Measurements from ENCODE around the gene IRGQ.
A peak's percentile ranks its signal among the peaks of the same experiment; 100 is the strongest.
"Not testable (repeated sequence)": the region's sequence is repeated elsewhere in the genome, so short reads cannot be mapped to it uniquely, and the experiment has no call there.

The IRGQ gene

DNA sequence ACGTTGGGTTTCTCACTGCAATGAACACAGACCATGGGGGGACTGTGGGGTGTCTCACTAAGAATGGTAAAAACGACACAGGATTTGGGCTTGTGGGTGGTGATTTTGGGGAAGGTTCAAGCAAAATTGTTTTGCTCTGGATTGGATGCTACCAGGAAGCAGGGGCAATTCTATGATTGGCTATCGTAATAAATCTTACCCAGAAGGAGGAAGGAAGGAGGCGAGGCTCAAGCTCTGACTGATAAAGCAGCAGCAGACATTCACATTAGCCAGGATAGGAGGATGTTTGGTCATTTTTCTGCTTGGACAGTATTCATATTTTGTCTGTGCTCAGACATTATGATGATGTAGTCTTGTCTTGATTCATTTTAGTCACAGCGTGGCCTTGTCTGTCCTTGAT, 1.9 kb upstream of the IRGQ start:
- no peak for DNase-seq

DNA sequence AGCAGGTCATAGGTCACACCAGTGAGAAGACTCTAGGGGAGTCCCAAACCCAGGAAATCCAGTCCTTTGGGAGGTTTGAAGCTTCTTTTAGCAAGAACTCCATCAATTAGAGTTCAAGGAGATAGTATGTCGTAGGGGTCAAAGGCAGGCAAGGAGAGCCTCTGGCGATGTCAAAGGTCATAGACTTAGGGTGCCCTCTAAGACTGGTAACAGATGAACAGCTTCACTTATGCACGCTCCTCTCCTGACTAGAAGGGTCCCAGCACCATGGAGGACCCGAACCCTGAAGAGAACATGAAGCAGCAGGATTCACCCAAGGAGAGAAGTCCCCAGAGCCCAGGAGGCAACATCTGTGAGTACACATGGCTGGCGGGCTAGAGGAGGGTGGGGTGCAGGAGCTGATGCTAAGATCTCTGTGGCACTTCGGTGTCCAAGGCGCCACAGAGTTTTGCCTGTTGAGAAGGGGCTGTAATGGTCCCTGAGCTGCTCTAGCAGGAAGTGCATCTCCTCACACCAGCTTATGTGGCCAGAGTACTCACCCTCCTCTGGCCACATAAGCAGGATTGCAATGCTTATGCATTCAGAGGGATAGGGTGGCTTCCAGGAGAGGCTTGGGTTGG, 1.0 kb upstream of the IRGQ start:
- no peak for DNase-seq

DNA sequence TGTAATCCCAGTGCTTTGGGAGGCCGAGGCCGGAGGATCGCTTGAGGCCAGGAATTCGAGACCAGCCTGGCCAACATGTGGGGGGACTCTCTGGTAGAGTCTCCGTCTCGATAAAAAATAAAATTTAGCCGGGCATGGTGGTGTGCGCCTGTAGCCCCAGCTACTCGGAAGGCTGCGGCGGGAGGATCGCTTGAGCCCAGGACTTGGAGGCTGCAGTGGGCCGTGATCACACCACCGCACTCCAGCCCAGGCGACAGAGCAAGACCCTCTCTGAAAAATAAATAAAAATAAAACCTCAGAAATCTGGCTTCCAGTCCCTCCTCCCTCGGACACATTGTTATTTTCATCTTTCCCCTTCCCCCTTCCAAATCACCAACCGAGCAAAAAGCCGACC, 332 bp downstream of the IRGQ start:
- DNase-seq = peak; percentile 12 to 30

DNA sequence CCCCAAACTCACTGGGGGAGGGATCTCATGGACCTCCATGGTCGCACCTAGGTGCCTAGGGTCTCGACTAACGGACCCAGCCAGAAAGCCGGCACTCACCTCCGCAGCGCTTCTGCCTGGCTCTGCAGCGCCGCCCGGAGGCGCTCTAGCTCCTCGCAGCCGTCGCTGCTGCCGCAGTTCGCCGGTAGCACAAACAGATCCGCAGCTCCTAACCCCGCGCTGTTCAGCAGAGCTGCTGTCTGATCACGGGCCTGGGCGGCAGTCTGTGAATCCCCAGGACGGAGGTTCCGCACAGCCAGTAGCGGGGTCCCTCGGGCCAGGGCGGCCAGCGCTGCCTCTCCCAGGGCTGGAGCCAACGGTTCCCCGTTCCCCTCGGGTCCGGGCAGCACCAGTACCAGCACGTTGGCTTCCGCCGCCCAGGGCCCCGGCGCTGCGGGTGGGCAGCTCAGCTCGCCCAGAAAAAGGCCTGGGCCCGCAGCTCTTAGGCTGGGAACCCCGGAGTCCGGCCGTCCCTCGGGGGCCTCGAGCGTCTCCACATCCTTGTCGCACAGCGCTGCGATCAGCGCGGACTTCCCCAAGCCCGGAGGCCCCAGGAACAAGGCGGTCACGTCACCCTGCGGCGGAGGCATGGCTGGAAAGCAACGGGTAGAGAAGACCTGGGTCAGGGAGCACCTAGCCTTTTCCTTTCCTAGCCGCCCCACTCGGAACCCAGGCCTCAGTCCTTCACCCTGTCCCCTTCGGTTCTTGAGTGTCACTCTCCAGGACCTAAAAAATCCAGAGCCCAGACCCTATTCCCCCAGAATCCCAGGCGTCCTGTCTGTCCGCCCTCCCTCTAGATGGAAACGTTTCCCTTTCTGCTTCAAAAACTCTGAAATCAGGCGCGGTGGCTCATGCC, 977 bp downstream of the IRGQ start:
- DNase-seq = peak; percentile 65 to 69

DNA sequence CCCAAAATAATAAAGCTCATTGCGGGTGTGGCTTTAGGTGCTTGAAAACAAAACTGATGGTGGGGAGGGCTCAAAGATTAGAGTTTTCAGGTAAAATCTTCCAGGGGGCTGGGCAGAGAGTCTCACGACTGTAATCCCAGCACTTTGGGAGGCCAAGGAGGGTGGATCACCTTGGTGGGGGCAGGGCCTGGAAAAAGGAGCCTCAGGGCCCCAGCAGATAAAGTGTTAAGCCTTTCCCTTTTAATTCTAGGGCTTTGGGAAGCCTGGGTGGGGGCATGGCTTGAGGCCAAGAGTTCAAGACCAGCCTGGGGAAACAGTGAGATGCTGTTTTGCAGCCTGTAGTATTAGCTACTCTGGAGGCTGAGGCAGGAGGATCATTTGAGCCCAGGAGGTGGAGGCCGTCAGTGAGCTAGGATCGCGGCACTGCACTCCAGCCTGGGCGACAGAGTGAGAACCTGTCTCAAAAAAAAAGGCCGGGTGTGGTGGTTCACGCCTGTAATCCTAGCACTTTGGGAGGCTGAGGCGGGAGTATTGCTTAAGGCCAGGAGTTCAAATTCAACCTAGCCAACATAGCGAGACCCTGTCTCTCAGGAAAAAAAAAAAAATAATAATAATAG, 1.7 kb downstream of the IRGQ start:
- no peak for DNase-seq

DNA sequence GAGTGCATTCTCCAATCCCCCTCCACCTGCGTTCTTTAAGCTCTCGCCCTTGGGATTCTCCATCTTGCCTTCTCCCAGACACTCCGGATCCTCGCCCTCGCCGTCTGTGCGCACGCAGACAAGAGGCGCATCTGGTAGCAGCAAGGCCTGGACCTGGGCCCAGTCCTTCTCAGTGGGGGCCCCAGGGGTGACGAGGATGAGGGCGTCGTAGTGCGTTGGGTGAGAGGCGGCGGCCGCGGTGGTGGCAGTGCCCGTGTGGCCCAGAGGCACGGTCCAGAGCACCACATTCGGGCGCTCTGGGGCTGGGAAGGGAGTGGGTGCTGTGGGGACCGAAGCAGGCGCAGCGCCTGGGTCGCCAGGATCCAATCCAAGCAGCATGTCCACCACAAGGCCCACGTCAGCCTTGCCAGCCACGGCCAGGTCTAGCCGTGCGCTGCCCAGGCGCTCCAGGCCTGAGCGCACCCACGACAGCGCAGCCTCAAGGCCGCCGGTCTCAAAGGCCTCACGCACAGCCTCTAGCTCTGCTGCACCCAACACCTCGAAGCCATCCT, 3.1 kb downstream of the IRGQ start:
- DNase-seq = no peak

DNA sequence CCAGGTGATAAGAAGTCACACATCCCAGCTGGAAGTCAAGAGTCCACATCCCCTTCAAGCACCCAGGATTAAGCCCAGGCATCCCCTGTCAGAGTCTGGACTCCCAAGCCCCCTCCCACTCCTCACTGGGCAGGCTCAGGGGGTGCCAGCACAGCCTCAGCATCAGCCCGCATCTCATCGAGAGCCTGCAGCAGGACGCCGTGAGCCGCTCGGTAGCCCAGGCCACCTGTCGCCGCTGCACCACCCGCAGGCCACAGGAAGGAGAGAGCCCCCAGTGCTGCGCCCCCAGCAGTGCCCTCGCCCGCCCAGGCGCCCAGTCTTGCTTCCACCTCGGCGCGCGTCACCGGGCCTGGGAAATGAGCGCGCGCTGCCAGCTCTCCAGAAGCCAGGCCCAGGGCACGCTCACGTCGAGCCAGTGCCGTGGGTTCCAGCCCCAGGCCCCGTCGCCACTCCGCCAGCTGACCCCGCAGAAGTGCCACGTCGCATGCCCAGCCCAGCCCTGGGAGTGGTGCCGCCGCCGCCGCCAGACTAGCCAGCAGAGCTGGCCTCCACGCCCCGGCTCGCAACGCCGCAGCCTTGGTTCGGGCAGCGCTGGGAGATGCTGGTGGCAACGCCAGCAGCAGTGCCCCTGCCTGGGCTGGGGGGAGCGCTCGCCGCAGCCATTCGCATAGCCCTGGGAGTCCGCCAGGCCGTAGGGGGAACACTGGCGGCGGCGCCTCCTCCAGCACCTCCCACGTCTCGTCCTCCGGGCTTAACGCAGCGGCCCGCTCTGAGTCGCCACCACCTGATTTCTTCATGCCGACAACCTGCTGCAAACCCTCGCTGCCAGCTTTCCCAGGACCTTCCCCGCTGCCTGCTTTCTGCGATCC, 3.8 kb downstream of the IRGQ start:
- no peak for DNase-seq

DNA sequence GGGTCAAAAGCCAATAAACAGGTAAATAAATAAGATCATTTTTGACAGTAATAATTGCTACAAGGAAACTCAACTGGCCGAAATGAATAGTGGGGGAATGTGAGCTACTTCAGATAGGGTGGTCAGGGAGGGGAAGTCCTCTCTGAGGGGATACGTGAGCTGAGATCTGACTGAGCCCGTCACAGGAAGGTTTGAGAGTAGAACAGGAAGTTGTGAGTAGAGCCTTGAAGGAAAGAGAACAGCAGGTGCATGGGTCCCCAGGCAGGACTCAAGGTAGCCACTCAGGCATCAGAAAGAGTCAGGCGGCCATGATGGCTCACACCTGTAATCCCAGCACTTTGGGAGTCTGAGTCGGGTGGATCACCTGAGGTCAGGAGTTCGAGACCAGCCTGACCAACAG, 6.3 kb downstream of the IRGQ start:
- no peak for DNase-seq

DNA sequence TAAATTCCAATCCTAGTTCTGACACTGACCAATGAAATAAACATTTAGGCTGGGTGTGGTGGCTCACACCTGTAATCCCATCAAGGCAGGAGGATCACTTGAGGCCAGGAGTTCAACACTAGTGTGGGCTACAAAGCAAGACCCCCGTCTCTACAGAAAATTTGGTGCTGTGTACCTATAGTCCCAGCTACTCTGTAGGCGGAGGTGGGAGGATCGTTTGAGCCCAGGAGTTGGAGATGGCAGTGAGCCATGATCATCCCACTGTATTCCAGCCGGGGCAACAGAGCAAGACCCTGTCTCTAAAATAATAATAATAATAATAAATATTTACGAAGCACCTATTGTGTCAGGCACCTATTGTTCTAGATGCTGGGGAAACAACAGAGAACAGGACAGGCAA, 6.7 kb downstream of the IRGQ start:
- DNase-seq = no peak

DNA sequence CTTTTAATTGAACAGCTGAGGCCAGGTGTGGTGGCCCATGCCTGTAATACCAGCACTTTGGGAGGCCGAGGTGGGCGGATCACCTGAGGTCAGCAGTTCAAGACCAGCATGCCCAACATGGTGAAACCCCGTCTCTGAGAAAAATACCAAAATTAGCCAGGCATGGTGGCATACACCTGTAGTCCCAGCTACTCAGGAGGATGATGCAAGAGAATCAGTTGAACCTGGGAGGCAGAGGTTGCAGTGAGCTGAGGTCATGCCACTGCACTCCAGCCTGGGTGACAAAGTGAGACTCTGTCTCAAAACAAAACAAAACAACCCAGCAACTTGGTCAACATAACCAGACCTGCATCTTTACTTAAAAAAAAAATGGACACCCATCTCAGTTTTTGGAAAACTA, 8.9 kb downstream of the IRGQ start:
- not testable (repeated sequence) for DNase-seq

DNA sequence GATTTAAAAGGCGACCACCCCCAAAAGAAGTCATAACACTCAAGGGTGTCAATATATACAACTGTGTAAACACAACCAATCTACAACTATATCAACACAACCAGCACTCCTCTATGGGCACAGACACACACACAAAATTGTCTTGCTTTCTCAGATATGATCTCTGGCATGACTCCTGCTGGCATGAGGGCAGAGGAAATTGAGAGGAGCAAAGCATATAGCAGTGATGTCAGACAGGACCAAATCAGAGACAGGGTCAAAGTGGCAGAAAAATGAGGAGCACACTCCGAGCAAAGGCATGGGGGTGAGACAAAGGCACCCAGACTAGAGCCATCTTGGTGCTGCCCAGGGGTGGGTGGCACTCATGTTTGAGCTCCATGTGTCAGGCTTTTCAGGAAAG, 9.6 kb downstream of the IRGQ start:
- no peak for DNase-seq

DNA sequence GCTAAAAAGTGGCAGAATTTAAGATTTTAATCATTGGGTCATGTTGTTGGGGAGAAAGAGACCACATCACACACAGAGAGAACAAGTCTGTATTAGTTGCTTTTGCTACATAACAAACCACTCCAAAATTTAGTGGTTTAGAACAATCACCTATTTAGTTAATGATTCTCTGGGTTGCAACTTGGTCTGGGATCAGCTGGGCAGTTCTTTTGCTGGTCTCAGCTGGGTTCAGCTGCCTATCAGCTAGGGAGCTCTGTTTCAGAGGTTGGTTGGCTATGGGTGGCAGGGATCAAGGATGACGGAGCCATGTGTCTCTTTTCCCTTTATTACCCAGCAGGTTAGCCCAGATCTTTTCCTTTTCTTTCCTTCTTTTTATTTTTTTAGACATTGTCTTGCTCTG, 11.4 kb downstream of the IRGQ start:
- no peak for DNase-seq

DNA sequence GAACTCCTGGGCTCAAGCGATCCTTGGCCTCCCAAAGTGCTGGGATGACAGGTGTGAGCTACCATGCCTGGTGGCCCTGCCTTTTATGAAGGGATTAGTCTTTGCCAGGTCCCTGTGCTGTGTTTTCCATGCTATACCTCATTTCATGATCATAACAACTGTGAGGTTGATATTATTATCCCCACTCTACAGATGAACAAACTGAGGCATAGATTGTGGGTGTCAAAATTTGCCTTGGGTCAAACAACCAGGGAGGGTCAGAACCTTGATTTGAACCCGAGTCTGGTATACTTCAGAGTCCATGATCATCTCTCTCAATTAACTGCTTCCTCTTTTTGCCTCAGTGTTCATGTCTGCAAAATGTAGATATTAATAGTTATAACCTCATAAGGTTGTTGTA, 13.4 kb downstream of the IRGQ start:
- no peak for DNase-seq

DNA sequence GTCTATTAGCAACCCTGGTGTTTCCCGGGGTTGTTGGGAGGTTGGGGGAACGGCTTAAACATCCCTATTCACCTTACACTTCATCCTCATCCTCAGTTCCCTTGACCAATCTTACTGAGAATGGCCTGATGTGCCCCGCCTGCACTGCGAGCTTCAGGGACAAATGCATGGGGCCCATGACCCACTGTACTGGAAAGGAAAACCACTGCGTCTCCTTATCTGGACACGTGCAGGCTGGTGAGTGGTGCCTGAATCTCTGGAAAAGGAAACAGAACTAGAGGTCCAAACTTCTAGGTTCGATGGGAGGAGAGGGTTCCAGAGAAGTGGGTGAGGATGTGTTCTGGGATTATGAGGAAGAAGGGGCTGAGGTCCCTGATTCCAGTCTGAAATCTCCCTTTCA, 14.5 kb downstream of the IRGQ start:
- DNase-seq = no peak

DNA sequence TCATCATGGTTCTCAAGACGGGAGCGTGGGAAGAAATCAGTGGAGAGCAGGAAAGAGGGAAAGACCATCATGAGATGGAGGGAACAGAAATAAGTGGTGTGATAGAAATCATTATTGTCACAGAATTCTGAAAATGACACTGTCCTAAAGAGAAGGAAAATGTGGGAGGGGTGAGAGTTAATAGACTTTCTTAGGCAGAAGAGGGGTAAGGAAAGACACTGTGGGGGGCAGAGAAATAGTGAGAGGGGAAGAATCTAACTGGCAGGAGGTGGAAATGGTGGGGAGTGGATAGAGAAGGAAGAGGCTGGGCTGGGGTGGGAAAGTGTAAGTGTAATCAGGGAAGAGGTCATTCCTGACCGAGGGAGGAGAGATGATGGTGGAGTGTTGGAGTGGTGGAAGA, 17.1 kb downstream of the IRGQ start:
- no peak for DNase-seq

DNA sequence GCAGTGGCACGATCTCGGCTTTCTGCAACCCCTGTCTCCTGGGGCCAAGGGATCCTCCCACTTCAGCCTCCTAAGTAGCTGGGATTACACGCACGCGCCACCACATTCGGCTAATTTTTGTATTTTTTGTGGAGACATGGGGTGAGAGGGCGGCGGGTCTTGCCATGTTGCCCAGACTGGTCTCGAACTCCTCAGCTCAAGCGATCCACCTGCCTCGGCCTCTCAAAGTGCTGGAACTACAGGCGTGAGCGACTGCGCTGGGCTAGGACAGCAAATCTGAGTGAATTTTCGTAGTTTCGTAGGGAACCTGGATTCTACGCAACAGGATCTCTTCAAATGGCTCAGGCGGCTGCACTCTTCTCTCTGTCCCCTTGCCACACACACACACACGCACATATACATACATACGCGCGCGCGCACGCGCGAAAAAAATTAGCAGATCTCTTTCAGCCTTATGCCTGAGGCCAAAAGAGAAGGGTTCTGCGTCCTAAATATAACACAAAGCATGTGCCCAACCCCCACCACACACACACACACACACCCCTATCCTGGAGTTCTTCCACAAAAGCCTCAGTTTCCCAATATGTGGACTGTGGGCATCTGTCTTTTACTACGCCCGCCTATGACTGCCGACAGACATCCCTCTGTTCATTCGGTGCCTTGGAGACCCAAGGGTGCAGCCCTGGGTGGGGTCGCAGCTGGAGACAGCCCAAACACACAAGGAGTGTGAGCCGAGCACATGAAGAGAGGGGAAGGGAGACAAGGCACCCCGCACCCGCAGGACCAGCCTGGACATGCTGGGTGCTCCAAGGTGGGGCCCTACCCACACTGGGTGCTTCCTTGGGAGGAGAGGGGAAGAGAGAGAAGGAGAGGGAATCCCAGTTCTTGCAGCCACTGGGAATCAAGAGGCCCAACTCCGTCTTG, 19.7 kb downstream of the IRGQ start:
- no peak for DNase-seq

DNA sequence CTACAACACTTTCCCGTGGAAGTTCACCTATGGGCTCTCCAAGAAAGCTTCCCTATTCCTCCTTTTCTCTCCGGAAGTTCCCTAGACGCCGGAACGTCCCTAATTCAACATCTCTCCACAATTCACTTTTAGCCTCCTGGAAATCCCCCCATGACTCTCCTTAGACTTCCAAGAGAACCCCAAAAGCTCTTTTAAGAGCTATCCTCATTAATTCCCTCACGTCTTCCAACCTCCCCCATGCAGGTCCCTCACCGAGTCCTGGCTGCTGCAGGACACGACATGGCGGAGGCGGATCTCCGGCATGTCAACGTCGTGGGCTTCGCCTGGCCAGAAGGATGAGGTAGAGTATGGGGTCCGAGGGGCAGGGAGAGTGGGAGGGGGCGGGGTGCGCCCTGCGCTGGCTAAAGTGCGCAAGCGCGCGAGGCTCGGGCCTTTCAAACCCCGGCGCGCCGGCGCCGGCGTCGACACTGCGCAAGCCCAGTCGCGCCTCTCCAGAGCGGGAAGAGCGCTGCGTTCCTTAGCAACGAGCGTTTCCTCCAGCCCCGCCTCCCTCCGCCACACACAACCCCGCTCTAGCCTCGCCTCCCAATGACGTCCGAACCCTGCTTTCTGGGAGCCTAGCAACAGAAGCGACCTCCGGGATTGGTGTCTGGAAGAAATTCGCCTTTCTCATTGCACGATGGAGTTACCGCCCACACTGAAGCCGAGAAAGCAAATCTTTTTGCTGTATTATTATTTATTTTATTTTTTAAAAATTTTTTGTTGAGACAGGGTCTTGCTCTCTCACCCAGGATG, 20.6 kb downstream of the IRGQ start, which contains the start of the genes PINLYP and XRCC1:
PINLYP (plus strand) TSS at position 646 of the 795 bp plus-strand sequence. CDS start 1,391 bp downstream, outside the sequence.
XRCC1 (minus strand) TSS at position 372 of the 795 bp plus-strand sequence; CDS start at position 303, 69 bp downstream.
- DNase-seq = peak; percentile 93

DNA sequence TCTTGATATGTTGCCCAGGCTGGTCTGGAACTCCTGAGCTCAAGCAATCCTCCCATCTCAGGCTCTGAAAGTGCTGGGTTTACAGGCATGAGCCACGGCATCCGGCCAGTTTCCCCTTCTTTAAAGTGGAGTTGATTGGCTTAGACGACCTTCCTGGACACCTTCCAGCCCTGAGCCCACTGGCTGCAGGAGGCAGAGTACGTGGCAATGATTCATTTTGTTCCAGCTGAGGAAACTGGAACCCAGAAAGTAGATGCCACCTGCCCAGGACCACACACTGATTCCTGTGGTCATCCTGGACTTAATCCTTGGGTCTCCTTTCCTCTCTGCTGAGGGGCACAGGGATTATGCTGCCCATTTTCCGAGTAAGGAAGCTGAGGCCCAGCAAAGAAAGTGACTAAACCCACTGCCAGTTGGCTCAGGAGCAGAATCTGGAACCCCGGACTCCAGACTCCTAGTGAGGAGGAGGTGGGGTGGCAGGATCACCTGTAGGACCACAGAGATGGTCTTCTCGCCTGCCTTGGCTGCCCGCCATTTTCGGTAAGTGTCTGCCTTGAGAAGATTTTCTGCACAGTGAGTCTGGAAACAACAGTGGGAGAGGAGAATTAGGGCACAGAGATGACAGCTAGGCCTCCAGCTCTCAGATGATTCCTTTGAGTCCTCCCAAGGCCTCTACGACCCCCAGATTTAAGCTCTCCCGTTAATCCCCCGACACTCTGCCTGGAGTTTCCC, 21.3 kb downstream of the IRGQ start:
- DNase-seq = no peak

DNA sequence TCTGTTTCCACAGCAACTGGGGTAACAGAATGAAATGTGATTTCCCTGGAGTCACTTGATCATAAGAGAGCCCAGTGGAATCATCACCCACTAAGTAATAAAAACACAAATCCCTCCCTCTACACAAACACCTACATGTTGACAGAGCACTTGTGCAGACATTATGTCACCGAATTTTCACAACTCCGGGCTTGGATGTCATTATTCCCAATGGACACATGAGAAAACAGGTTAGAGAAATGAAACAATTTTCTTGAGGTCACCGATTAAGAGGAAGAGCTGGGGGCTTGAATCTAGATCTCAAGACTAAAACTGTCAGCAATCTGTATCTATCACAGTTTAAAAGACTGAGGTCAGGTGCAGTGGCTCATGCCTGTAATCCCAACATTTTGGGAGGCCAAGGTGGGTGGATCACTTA, 23.8 kb downstream of the IRGQ start:
- DNase-seq = no peak
